NCI-H1105 treated with DMSO at 0.1 percent for 48 hours (cell line): ENCODE measurements around the gene ASPN.
"Not testable (repeated sequence)": the region's sequence is repeated elsewhere in the genome, so short reads cannot be mapped to it uniquely, and the experiment has no call there.

Experiments used
- DNase-seq: peaks from one replicate; lab custom pipeline; 2025; lab: John Stamatoyannopoulos, UW

Gene ASPN

GRCh38 chr9:92411157-92411556, 71.1 kb downstream of the ASPN start:
- not testable (repeated sequence) for DNase-seq

DNA sequence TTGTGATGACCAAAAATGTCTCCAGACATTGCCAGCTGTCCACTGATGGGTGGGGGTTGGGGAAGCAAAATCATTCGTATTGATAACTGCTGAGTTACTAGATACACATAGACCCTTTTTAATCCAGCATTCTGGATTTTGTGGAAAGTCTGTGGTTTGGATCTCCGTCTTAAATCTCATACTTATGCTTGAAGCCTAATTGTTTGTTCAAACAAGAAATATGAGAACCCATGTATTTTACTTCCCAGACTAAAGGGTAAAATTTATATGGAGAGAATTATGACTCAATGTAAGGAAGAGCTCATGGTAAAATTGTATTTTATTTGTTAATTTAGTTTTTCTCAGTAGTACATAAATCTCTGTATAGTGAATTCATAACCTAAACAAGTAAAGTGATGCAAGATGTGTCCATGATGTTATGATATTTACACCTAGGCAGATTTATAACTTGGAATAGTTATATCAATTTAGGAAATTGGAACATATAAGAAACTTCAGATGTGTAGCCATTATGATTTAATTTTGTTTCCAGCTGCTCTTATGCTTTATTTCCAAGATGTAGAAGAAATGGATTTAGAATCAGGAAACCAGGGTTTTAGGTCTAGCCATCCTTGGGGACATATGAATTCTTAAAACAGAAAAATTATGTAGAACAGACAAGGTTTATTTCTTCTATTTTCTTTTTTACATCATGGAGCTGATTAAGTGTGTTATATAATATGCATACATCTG, 73.4 kb downstream of the ASPN start:
- no peak for DNase-seq

DNA sequence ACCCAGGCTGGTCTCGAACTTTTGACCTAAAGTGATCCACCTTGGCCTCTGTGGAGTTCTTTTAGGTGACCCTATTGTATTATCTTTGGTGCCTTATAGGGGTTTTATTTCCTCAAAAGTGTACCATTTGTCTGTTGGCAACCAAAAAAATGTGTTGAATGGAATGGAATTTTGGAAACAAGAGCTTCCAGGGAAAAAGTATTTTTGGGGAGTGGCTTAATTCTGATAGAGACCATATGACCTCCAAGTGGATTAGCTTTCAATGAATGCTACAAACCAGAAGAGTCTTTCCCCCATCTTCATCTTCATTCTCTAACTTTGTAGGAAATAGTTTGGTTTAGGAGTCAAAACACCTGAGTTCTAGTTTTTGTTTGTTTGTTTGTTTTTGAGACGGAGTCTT, 74.5 kb downstream of the ASPN start:
- DNase-seq = no peak

GRCh38 chr9:92406477-92406876, 75.8 kb downstream of the ASPN start:
- DNase-seq = no peak
